Stimulated activated CD4-positive, alpha-beta T cell treated with anti-CD3 and anti-CD28 coated beads, Interleukin-4, amount 100 ng/mL, for 24 hours (primary cell): ENCODE measurements around the gene HEMK1.

Experiments used
- DNase-seq: peaks from one replicate; pipeline ENCODE4 v3.0.0-alpha.2; 2020

The HEMK1 gene

DNA sequence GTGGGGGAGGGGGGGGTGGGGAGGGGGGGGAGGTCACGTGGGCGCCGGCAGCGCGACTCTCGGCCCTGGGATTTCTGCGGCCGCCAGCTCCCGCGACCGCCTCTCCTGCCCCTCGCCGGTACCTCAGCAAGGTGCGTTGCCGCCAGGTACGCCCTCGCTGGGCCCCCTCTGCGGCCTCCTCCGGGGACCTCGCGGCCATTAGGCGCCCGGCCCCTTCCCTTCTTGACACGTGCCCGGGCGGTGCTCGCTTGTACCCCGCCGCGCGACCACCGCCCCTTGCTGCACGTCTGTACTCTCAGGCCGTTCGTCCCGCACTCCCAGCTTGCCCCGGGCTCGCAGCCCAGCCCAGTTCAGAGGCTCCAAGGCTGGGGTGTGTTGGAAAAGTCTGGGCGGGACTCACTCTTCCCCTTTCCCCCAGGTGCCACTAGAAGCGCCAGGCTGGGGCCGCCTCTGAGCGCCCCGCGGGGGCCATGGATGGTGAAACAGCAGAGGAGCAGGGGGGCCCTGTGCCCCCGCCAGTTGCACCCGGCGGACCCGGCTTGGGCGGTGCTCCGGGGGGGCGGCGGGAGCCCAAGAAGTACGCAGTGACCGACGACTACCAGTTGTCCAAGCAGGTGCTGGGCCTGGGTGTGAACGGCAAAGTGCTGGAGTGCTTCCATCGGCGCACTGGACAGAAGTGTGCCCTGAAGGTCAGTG is 47.9 kb downstream of the HEMK1 start, which contains the start of gene MAPKAPK3:
Gene MAPKAPK3 (plus strand): TSS at position 56 of the 696 bp plus-strand sequence. CDS start 415 bp downstream, at position 471.
- peak; percentile 50 for DNase-seq

- DNase-seq, result peak; percentile 26
Observed at GRCh38 chr3:50617911-50618481, 48.7 kb downstream of the HEMK1 start.

DNA sequence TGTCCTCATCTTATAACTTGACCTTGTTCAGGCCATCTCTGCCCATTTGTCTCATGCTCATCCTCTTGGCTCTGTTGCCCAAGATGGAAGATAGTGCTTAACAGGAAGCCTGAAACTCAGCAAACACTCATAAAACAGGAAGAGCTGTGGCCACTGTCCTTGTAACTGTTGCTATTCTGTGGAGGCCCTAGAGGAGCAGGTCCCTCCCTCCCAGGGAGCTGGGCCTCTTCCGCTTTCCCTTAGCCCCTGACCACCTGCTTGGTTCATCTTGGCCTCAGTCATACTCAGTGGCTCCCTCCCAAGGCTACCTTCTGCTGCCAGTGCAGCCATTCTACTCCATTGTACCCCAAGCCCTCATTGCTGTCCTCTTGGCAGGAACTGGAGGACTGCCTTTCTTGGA is 51.1 kb downstream of the HEMK1 start:
- no peak for DNase-seq

GRCh38 chr3:50620820-50621219 is 51.5 kb downstream of the HEMK1 start:
- no peak for DNase-seq

DNA sequence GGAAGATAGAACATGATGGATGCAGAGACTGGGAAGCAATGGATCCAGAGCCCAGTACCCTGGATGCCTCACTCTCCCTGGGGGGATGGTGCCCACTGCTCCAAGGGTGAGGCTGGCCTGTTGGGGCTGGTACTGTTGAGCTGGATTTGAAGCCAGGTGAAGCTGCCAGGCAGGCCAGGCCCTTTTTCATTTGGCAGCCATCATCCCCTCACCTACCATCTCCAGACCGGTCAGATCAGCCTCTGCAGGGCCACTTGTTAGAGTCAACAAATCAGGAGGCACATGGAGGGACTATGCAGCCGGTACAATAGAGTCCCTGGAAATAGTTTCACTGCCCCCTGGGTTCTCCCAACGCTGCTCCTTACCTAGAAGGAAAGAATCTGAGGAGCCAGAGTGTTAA is 53.6 kb downstream of the HEMK1 start:
- DNase-seq, result no peak

DNA sequence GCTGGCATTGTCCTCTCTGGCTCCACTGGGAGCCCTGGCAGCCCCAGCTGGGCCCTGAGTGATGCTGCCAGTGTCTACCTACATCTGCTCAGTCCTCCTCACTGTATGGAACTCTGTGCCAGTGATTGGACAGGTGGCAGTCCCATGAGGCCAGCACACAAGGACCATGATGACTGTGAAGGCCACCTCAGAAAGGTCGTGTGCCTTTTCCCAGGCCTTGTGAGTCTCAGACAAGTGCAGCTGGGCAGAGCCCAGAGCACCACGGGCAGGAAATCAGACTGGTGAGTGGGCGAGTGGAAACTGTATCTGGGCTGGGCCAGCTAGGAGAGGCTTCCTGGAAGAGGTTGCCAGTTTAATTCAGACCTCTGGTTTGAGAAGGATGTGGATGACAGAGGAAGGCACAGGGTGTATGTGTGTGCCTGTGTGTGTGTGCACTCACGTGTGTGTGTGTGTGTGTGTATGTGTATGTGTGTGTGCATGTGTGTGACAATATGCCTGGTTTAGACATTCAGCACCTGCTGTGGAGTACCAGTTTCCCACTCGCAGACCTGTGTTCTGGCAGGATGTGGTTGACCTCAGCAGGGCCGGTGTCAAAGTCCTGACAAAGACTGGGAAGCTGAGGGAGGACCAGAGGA is 54.6 kb downstream of the HEMK1 start:
- DNase-seq, result peak; percentile 64

- DNase-seq, result no peak
Observed at GRCh38 chr3:50624634-50625033, 55.3 kb downstream of the HEMK1 start.

- DNase-seq, result no peak
Observed at GRCh38 chr3:50625231-50626182, 56.2 kb downstream of the HEMK1 start.

- no peak for DNase-seq
Observed at GRCh38 chr3:50626401-50626800, 57.1 kb downstream of the HEMK1 start.

- no peak for DNase-seq
Observed at GRCh38 chr3:50627407-50628051, 58.2 kb downstream of the HEMK1 start.

- DNase-seq, result no peak
Observed at GRCh38 chr3:50628601-50629000, 59.3 kb downstream of the HEMK1 start.

GRCh38 chr3:50630394-50630793 is 61.1 kb downstream of the HEMK1 start:
- DNase-seq, result no peak

DNA sequence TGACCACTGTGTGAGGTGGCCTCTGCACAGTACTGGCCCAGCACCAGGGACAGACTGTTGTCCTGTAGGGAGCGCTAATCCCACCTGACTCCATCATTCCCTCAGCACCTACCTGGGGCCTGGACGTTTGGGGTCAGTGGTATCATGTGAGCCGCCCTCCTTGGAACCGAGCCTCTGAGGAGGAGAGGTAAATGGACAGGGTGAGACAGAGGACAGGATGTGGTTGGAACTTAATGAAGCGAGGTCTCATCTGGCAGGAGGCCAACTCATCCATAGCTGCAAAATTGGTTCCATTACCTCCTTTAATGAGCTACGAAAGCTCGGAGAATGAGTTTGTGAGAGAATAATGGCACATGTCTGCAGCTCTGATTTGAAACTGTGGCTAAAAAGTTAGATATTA is 61.6 kb downstream of the HEMK1 start:
- no peak for DNase-seq

DNA sequence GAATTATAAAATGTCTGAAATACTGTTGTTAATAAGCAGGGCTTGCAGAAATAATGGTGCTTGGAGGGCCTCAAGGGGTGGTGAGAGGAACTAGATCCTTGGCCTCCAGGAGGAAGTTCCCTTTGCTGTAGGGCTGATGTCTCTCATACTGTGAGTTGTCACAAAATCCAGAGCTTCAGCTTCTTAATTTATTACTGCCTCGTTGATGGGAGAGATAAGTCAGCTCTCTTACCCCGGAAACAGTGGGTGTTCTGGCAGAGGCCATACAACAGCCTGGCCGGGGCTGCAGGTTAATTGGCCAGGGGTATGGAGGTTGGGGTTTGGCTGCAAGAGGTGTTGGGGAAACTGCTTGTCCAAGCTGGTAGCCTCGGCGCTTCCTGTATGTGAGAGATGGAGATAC is 63.1 kb downstream of the HEMK1 start:
- DNase-seq, result no peak

GRCh38 chr3:50633230-50633790 is 64.0 kb downstream of the HEMK1 start:
- no peak for DNase-seq

DNA sequence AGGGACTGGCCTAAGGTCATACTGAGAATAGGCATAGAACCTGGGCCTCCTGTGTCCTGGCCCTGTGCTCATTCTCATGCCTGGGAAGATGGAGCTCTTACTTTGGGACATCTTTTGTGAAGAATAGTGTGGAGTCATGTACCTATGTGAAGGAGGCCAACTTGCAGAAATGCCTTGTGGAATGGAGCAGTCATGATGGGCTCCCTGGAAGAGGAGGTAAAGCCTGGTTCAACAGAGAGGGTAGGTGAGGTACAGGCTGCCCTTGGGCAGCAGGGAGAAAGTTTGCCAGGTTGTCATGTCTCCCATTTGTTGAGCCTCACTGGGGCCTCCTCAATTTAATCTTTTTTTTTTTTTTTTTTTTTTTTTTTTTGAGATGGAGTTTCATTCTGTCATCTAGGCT is 65.7 kb downstream of the HEMK1 start:
- DNase-seq, result no peak

GRCh38 chr3:50637011-50637410 is 67.7 kb downstream of the HEMK1 start:
- no peak for DNase-seq

DNA sequence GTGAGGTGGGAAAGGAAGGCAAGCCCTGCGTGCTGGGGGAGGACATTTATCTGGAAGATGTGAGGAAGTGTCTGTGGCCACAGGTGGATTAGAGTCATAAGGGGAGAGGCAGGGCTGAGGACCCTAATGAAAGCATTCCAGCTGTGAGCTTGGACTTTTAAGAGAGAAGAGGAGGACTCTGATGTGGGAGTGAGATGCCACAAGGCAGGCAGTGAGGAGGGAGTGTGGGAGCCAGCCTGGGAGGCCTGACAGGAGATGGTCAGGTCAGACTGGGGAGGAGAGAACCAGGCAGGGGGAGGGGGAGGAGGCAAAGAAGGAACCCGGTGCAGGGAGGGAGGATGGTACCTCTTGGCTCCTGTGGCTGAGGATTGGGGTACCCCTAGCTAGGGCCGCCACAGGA is 68.6 kb downstream of the HEMK1 start:
- no peak for DNase-seq

- no peak for DNase-seq
Observed at GRCh38 chr3:50639055-50639494, 69.8 kb downstream of the HEMK1 start.

- no peak for DNase-seq
Observed at GRCh38 chr3:50642382-50642781, 73.1 kb downstream of the HEMK1 start.

GRCh38 chr3:50644561-50644960 is 75.2 kb downstream of the HEMK1 start:
- DNase-seq, result no peak

DNA sequence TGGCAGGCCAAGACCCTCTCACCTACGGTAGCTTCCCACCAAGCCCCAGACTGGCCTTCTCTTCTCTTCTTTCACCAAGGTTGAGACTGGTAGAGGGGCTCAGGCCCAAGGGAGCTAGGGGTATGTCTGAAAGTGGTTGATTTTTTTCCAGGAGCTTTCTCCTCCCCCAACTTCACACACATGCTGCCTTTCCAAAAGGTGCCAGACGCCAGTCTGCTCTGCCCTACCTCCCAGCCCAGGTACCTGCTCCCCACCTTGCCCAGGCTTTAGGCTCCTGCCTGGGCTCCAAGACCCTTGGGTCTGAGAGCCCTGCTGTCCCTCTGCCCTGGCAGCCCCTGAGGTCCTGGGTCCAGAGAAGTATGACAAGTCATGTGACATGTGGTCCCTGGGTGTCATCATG is 76.1 kb downstream of the HEMK1 start:
- DNase-seq, result no peak
